Sigmoid colon (tissue), 7 donors: ENCODE data around the gene GALNT7. TPM values are rescaled to one million over a fixed set of nuclear protein-coding genes. Genes with fewer than 3 reads are reported as not detected.
A peak's percentile ranks its signal among the peaks of the same experiment; 100 is the strongest.

ENCODE experiments used
- DNase-seq: peaks from one replicate; pipeline ENCODE4 v3.0.0-alpha.2; 2019
- H3K27ac ChIP-seq, 4 donors: fragments of 200-600 bp; sonication (generic); one replicate each; pipeline ENCODE4 v1.5.1; 2016 to 2019; ENCODE audit warnings: mild to moderate bottlenecking in 1 of 4
- H3K27me3 ChIP-seq, 3 donors: fragments of 200-600 bp; sonication (generic); one replicate each; pipeline ENCODE4 v1.5.1; 2019; ENCODE audit warnings: mild to moderate bottlenecking in 1 of 3
- H3K36me3 ChIP-seq, 4 donors: fragments of 200-600 bp; sonication (generic); one replicate each; pipeline ENCODE4 v1.5.1; 2016 to 2019
- H3K4me1 ChIP-seq, 4 donors: fragments of 200-600 bp; sonication (generic); one replicate each; pipeline ENCODE4 v1.5.1; 2017 to 2019
- H3K4me3 ChIP-seq, 4 donors: fragments of 200-600 bp; sonication (generic); one replicate each; pipeline ENCODE4 v1.5.1; 2017 to 2019; ENCODE audit warnings: mild to moderate bottlenecking in 2 of 4, moderate library complexity in 1 of 4
- H3K9me3 ChIP-seq, 4 donors: fragments of 200-600 bp in 3 of 4; sonication (generic) in 3 of 4; one replicate each; pipeline versions ENCODE4 v1.5.1 to v1.6.1; 2013 to 2019
- EP300 ChIP-seq, 4 donors: sonication (generic); formaldehyde crosslinking; IDR thresholded peaks; one replicate each; pipeline ENCODE4 v1.6.1; 2017; ENCODE audit warnings: antibody characterized with exemption in 4 of 4
- POLR2A ChIP-seq, 2 donors: fragments of 450-650 bp; IDR thresholded peaks; one replicate each; pipeline ENCODE4 v1.6.1; 2016; ENCODE audit warnings: antibody characterized with exemption in 2 of 2, mild to moderate bottlenecking in 2 of 2, moderate library complexity in 2 of 2
- POLR2AphosphoS5 ChIP-seq, 4 donors: sonication (generic); formaldehyde crosslinking; IDR thresholded peaks; one replicate each; pipeline ENCODE4 v1.6.1; 2017; ENCODE audit warnings: antibody characterized with exemption in 4 of 4
- WGBS, 2 donors: extraction: QIAGEN DNeasy Blood & Tissue Kit; methylation state at CpG; one replicate each; pipeline ENCODE4 v1.1.7; 2013; 5-methylcytosine and 5-hydroxymethylcytosine counted together
- intact Hi-C: fragments of 100-400 bp; cut with DNase I; formaldehyde crosslinking; loops from one replicate; pipeline ENCODE4 v1.15.1; 2023
- polyA plus RNA-seq, 3 donors: library from polyadenylated mRNA; stranded (reverse); fragments of 200-250 nt; gene quantifications; one replicate each; pipeline ENCODE4 v1.2.3, GENCODE V29; 2013
- total RNA-seq, 4 donors: library from RNA; depleted of rRNA; stranded (reverse); fragments of >200 nt; gene quantifications; one replicate each; pipeline ENCODE4 v1.1.0, GENCODE V29; 2016
- TF ChIP-seq, protein P1 (sequence below), 4 experiments: fragments of 450-650 bp in 3 of 4; fragments of 200-600 bp in 1 of 4; IDR thresholded peaks; one replicate each; pipeline ENCODE4 v1.5.1; 2016 to 2019; ENCODE audit warnings: antibody characterized with exemption in 4 of 4, mild to moderate bottlenecking in 3 of 4, moderate library complexity in 2 of 4
- donor health status: healthy with polysubstance abuse.
- donor health status: Bipolar disorder and iron deficiency.
- donor health status: healthy.

GALNT7 gene
- total and polyA plus RNA-seq, 7 donors, result 13.2 to 22.7 (median 16.8) TPM

GRCh38 chr4:173319696-173320095, 151.1 kb downstream of the GALNT7 start:
- intact Hi-C loops, result loop anchor here (1.0 to 10.0 kb wide), 3 partner anchors 98 to 995 kb away; no protein-coding TSS in a partner anchor
- TF ChIP-seq POLR2AphosphoS5 (IDR thresholded peaks at IDR 0.05), result no peak
- TF ChIP-seq, protein P1, sequence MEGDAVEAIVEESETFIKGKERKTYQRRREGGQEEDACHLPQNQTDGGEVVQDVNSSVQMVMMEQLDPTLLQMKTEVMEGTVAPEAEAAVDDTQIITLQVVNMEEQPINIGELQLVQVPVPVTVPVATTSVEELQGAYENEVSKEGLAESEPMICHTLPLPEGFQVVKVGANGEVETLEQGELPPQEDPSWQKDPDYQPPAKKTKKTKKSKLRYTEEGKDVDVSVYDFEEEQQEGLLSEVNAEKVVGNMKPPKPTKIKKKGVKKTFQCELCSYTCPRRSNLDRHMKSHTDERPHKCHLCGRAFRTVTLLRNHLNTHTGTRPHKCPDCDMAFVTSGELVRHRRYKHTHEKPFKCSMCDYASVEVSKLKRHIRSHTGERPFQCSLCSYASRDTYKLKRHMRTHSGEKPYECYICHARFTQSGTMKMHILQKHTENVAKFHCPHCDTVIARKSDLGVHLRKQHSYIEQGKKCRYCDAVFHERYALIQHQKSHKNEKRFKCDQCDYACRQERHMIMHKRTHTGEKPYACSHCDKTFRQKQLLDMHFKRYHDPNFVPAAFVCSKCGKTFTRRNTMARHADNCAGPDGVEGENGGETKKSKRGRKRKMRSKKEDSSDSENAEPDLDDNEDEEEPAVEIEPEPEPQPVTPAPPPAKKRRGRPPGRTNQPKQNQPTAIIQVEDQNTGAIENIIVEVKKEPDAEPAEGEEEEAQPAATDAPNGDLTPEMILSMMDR (IDR thresholded peaks at IDR 0.05), result no peak
- TF ChIP-seq EP300 (IDR thresholded peaks at IDR 0.05), result no peak
- TF ChIP-seq POLR2A (IDR thresholded peaks at IDR 0.05), result no peak
- 91 to 96% methylated on average over 2 of the region's 2 CpGs for WGBS, 2 donors
- Histone ChIP-seq H3K27ac (no peak overlapping the region), H3K4me1 (peaks cover 0 to 4% (median 2%) of the 10 kb centered on the region in 4 donors), H3K27me3 (no peaks in the 10 kb centered on the region), H3K4me3 (no peak overlapping the region), H3K9me3 (no peaks in the 10 kb centered on the region), H3K36me3 (peaks cover 0 to 25% (median 2%) of the 10 kb centered on the region in 4 donors)
- no peak for DNase-seq

- no peak overlapping the region for H3K27ac ChIP-seq
- TF ChIP-seq, protein P1 (IDR thresholded peaks at IDR 0.05), result no peak
- TF ChIP-seq POLR2A (IDR thresholded peaks at IDR 0.05), result no peak
- H3K4me3 ChIP-seq, result no peak overlapping the region
- H3K36me3 ChIP-seq, result peaks cover 5 to 42% (median 8%) of the 10 kb centered on the region in 4 donors
- intact Hi-C loops, result no loop called here
- 97 to 98% methylated on average over 5 of the region's 5 CpGs for WGBS, 2 donors
- H3K27me3 ChIP-seq, result no peaks in the 10 kb centered on the region
- no peak for DNase-seq
- no peaks in the 10 kb centered on the region for H3K4me1 ChIP-seq
- H3K9me3 ChIP-seq, result no peaks in the 10 kb centered on the region
These were observed 156.6 kb downstream of the GALNT7 start for GRCh38 chr4:173325007-173325736.

GRCh38 chr4:173328236-173328901, 159.8 kb downstream of the GALNT7 start:
- Histone ChIP-seq H3K27ac (peak overlapping the region in 1 of 4 donors; percentile 20), H3K27me3 (no peaks in the 10 kb centered on the region), H3K9me3 (no peaks in the 10 kb centered on the region), H3K4me3 (no peak overlapping the region), H3K4me1 (peaks cover 0 to 25% (median 19%) of the 10 kb centered on the region in 4 donors), H3K36me3 (peaks cover 5 to 48% (median 11%) of the 10 kb centered on the region in 4 donors)
- WGBS, 2 donors, result 91 to 93% methylated on average over 5 of the region's 5 CpGs
- intact Hi-C loops, result no loop called here
- no peak for DNase-seq
- TF ChIP-seq EP300 (IDR thresholded peaks at IDR 0.05), result no peak
- no peak for TF ChIP-seq POLR2AphosphoS5 (IDR thresholded peaks at IDR 0.05)
- TF ChIP-seq, protein P1 (IDR thresholded peaks at IDR 0.05), result no peak
- TF ChIP-seq POLR2A (IDR thresholded peaks at IDR 0.05), result no peak

DNA sequence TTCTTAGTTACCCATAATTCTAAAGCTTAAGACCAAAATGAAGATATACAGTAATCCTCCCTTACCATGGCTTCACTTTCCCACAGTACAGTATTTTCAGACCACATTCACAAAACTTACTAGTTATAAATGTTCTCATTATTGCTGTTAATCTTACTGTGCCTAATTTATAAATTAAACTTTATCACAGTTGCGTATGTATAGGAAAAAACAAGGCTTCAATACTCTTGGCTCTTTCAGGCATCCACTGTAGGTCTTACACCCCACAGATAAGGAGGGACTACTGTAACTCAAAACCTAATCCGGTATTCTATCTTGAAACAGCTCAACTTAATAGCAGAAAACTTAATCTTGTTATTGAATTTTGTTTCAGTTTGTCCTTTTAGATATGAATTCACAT, 162.0 kb downstream of the GALNT7 start:
- Histone ChIP-seq H3K9me3 (no peaks in the 10 kb centered on the region), H3K27me3 (no peaks in the 10 kb centered on the region), H3K4me1 (peaks cover 0 to 30% (median 23%) of the 10 kb centered on the region in 4 donors), H3K4me3 (no peak overlapping the region), H3K36me3 (peaks cover 5 to 46% (median 11%) of the 10 kb centered on the region in 4 donors), H3K27ac (no peak overlapping the region)
- TF ChIP-seq, protein P1 (IDR thresholded peaks at IDR 0.05), result no peak
- WGBS, 2 donors, result 97 to 98% methylated on average over 2 of the region's 2 CpGs
- intact Hi-C loops, result loop anchor here (5.0 kb wide), 1 partner anchor 167 kb away; no protein-coding TSS in a partner anchor
- no peak for DNase-seq
